Right cardiac atrium (tissue), 5 donors: ENCODE data around the gene ALDOB. TPM values are rescaled to one million over a fixed set of nuclear protein-coding genes. Genes with fewer than 3 reads are reported as not detected.

Source experiments
- ATAC-seq, 2 donors: fragments of 200-7000 bp; cut with Tn5 transposase; one replicate each; pipeline versions ENCODE4 v1.8.0 to v1.9.1; 2020; ENCODE audit warnings: moderate library complexity in 2 of 2, mild to moderate bottlenecking in 1 of 2
- DNase-seq, 3 donors: peaks; one replicate each; pipeline ENCODE4 v3.0.0-alpha.2; 2020
- H3K27ac ChIP-seq: one replicate; pipeline ENCODE4 v1.5.1; 2013; ENCODE audit warnings: mild to moderate bottlenecking, low read length, control low read depth, moderate library complexity
- H3K27me3 ChIP-seq: one replicate; pipeline ENCODE4 v1.6.1; 2013; ENCODE audit not compliant: control insufficient read depth, insufficient read depth
- H3K4me1 ChIP-seq: one replicate; pipeline ENCODE4 v1.6.1; 2013; ENCODE audit warnings: low read length; ENCODE audit not compliant: control insufficient read depth, insufficient read depth
- H3K4me3 ChIP-seq: one replicate; pipeline ENCODE4 v1.5.1; 2013; ENCODE audit warnings: low read length, control low read depth
- H3K9me3 ChIP-seq: one replicate; pipeline ENCODE4 v1.6.1; 2013; ENCODE audit warnings: low read length; ENCODE audit not compliant: control insufficient read depth
- WGBS: extraction: QIAGEN DNeasy Blood & Tissue Kit; methylation state at CpG from one replicate; pipeline ENCODE4 v1.1.7; 2013; 5-methylcytosine and 5-hydroxymethylcytosine counted together
- intact Hi-C, 4 donors: fragments of 100-400 bp; cut with DNase I; formaldehyde crosslinking; loops; one replicate each; pipeline versions ENCODE4 v1.11.0 to v1.14.0; 2022 to 2023
- polyA plus RNA-seq: library from polyadenylated mRNA; stranded (reverse); fragments of 200-250 nt; gene quantifications from one replicate; pipeline ENCODE4 v1.2.3, GENCODE V29; 2013
- total RNA-seq, 4 donors: library from RNA; stranded (reverse); fragmentation: NEBNext Ultra II Directional; extraction: Animal tissue kit (Norgen Biotek cat#: 25700); gene quantifications; one replicate each; pipeline ENCODE4 v1.2.1, GENCODE V29; 2021
- donor health status: healthy with polysubstance abuse.
- donor health status: DM: no; HTN: yes; CAD: no.
- donor health status: DM: no; HTN: no; CAD: no.
- donor health status: DM: no; HTN: yes; CAD: no; lungs with severe emphysema.
- donor health status: DM: yes; HTN: yes; CAD: no.

ALDOB gene
- total and polyA plus RNA-seq, 5 donors, result 0.40 to 1.8 (median 0.71) TPM

GRCh38 chr9:101442318-101442717 is 6.7 kb upstream of the ALDOB start:
- Histone ChIP-seq H3K4me3 (no peak overlapping the region), H3K9me3 (no peaks in the 10 kb centered on the region), H3K27ac (no peak overlapping the region), H3K27me3 (no peaks in the 10 kb centered on the region), H3K4me1 (no peaks in the 10 kb centered on the region)
- intact Hi-C loops, result no loop called here
- 66% methylated on average over 3 of the region's 3 CpGs for WGBS
- DNase-seq (peak in 1 of 3 donors; percentile 48), ATAC-seq (peak; percentile 52 to 59)

GRCh38 chr9:101440714-101441230 is 5.2 kb upstream of the ALDOB start:
- no peak for DNase-seq
- 53% methylated on average over 3 of the region's 3 CpGs for WGBS
- intact Hi-C loops, result no loop called here
- Histone ChIP-seq H3K4me1 (no peaks in the 10 kb centered on the region), H3K27me3 (no peaks in the 10 kb centered on the region), H3K27ac (no peak overlapping the region), H3K9me3 (no peaks in the 10 kb centered on the region), H3K4me3 (no peak overlapping the region)
- no peak for ATAC-seq

- H3K4me1 ChIP-seq, result no peaks in the 10 kb centered on the region
- H3K4me3 ChIP-seq, result no peak overlapping the region
- intact Hi-C loops, result no loop called here
- 73% methylated on average over 3 of the region's 3 CpGs for WGBS
- H3K9me3 ChIP-seq, result no peaks in the 10 kb centered on the region
- no peaks in the 10 kb centered on the region for H3K27me3 ChIP-seq
- no peak for DNase-seq
- no peak for ATAC-seq
- H3K27ac ChIP-seq, result no peak overlapping the region
Observed at GRCh38 chr9:101438523-101438922, 2.9 kb upstream of the ALDOB start.

- 64% methylated on average over 2 of the region's 2 CpGs for WGBS
- Histone ChIP-seq H3K27me3 (no peaks in the 10 kb centered on the region), H3K4me3 (no peak overlapping the region), H3K4me1 (no peaks in the 10 kb centered on the region), H3K27ac (no peak overlapping the region), H3K9me3 (no peaks in the 10 kb centered on the region)
- DNase-seq (peak; percentile 47 to 71 (median 54)), ATAC-seq (peak; percentile 89 to 90)
- intact Hi-C loops, result no loop called here
Observed at GRCh38 chr9:101437806-101438232, 2.2 kb upstream of the ALDOB start.

- H3K9me3 ChIP-seq, result no peaks in the 10 kb centered on the region
- 62% methylated on average over 3 of the region's 3 CpGs for WGBS
- DNase-seq (no peak), ATAC-seq (no peak)
- H3K27me3 ChIP-seq, result no peaks in the 10 kb centered on the region
- H3K4me3 ChIP-seq, result no peak overlapping the region
- no peak overlapping the region for H3K27ac ChIP-seq
- intact Hi-C loops, result no loop called here
- no peaks in the 10 kb centered on the region for H3K4me1 ChIP-seq
Observed at GRCh38 chr9:101434998-101435397, 576 bp downstream of the ALDOB start.

- no peaks in the 10 kb centered on the region for H3K27me3 ChIP-seq
- H3K4me3 ChIP-seq, result no peak overlapping the region
- intact Hi-C loops, result no loop called here
- ATAC-seq, result no peak
- H3K4me1 ChIP-seq, result no peaks in the 10 kb centered on the region
- H3K9me3 ChIP-seq, result no peaks in the 10 kb centered on the region
- 69% methylated on average over 3 of the region's 3 CpGs for WGBS
- DNase-seq, result no peak
- no peak overlapping the region for H3K27ac ChIP-seq
Observed at GRCh38 chr9:101433229-101433628, 2.3 kb downstream of the ALDOB start.

- intact Hi-C loops, result no loop called here
- ATAC-seq (no peak), DNase-seq (no peak)
- Histone ChIP-seq H3K4me1 (no peaks in the 10 kb centered on the region), H3K4me3 (no peak overlapping the region), H3K27me3 (no peaks in the 10 kb centered on the region), H3K9me3 (no peaks in the 10 kb centered on the region), H3K27ac (no peak overlapping the region)
- WGBS, result 64% methylated on average over 1 of the region's 1 CpG
Observed at GRCh38 chr9:101432740-101433139, 2.8 kb downstream of the ALDOB start.

GRCh38 chr9:101432171-101432570 is 3.4 kb downstream of the ALDOB start:
- no peaks in the 10 kb centered on the region for H3K9me3 ChIP-seq
- H3K27ac ChIP-seq, result no peak overlapping the region
- H3K27me3 ChIP-seq, result no peaks in the 10 kb centered on the region
- H3K4me3 ChIP-seq, result no peak overlapping the region
- H3K4me1 ChIP-seq, result no peaks in the 10 kb centered on the region
- no peak for DNase-seq
- intact Hi-C loops, result no loop called here
- ATAC-seq, result no peak

GRCh38 chr9:101429736-101430135 is 5.8 kb downstream of the ALDOB start:
- H3K4me1 ChIP-seq, result no peaks in the 10 kb centered on the region
- DNase-seq (no peak), ATAC-seq (no peak)
- no peak overlapping the region for H3K4me3 ChIP-seq
- intact Hi-C loops, result no loop called here
- no peaks in the 10 kb centered on the region for H3K27me3 ChIP-seq
- WGBS, result 90% methylated on average over 7 of the region's 7 CpGs
- no peak overlapping the region for H3K27ac ChIP-seq
- H3K9me3 ChIP-seq, result no peaks in the 10 kb centered on the region

GRCh38 chr9:101428909-101429308 is 6.7 kb downstream of the ALDOB start:
- ATAC-seq (no peak), DNase-seq (no peak)
- intact Hi-C loops, result no loop called here
- Histone ChIP-seq H3K27me3 (no peaks in the 10 kb centered on the region), H3K4me3 (no peak overlapping the region), H3K27ac (no peak overlapping the region), H3K4me1 (no peaks in the 10 kb centered on the region), H3K9me3 (no peaks in the 10 kb centered on the region)
- 67% methylated on average over 3 of the region's 3 CpGs for WGBS

- Histone ChIP-seq H3K27me3 (no peaks in the 10 kb centered on the region), H3K9me3 (no peaks in the 10 kb centered on the region), H3K4me3 (no peak overlapping the region), H3K27ac (no peak overlapping the region), H3K4me1 (no peaks in the 10 kb centered on the region)
- intact Hi-C loops, result no loop called here
- no peak for DNase-seq
- ATAC-seq, result no peak
- WGBS, result 92% methylated on average over 3 of the region's 3 CpGs
Observed at GRCh38 chr9:101427957-101428655, 7.5 kb downstream of the ALDOB start.

- Histone ChIP-seq H3K4me3 (no peak overlapping the region), H3K27ac (no peak overlapping the region), H3K4me1 (no peaks in the 10 kb centered on the region), H3K27me3 (no peaks in the 10 kb centered on the region), H3K9me3 (no peaks in the 10 kb centered on the region)
- DNase-seq (no peak), ATAC-seq (no peak)
- intact Hi-C loops, result no loop called here
- WGBS, result 90% methylated on average over 8 of the region's 8 CpGs
Observed at GRCh38 chr9:101427358-101427757, 8.2 kb downstream of the ALDOB start.
